GM13976 (cell line): Measurements from ENCODE around the gene OSBP2.
"Not testable (repeated sequence)": the region's sequence is repeated elsewhere in the genome, so short reads cannot be mapped to it uniquely, and the experiment has no call there.

ENCODE experiments used
- DNase-seq: peaks from one replicate; pipeline ENCODE4 v3.0.0; 2012; ENCODE audit warnings: low spot score
- in situ Hi-C: fragments of 300-500 bp; cut with MboI; formaldehyde crosslinking; loops from one replicate; pipeline ENCODE4 v1.12.0; 2022; ENCODE audit warnings: low sequenced_read_pairs, mixed read lengths, inconsistent platforms; ENCODE audit not compliant: unreplicated experiment
- TF ChIP-seq, protein P1 (sequence below): IDR thresholded peaks from 2 replicates; pipeline ENCODE4 v1.5.1; 2012; ENCODE audit warnings: borderline replicate concordance, mild to moderate bottlenecking; ENCODE audit not compliant: insufficient read depth; ENCODE audit errors: extremely low read depth, missing control alignments, control extremely low read depth

The OSBP2 gene

DNA sequence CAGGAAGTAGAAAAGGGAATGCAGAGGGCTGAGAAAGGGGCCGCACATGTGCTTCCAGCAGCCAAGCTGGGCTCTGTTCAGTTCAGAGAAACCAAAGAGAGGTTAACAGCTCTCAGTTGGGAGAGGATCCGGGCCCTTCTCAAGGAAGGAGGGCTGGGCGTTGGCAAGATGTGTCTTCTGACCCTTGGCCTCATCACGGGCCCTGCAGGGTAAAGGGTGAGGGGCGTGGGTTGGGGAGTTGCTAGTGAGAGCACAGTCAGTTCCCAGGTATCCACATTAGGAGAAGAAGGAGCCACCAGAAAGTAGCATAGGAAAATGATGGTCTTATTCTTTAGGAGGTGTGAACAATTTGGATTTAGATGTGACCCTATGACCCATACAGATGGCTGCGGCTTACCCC lies 73.0 kb downstream of the OSBP2 start:
- DNase-seq, result no peak
- in situ Hi-C loops, result loop anchor here (10.0 kb wide), 1 partner anchor 157 kb away; no protein-coding TSS in a partner anchor

DNA sequence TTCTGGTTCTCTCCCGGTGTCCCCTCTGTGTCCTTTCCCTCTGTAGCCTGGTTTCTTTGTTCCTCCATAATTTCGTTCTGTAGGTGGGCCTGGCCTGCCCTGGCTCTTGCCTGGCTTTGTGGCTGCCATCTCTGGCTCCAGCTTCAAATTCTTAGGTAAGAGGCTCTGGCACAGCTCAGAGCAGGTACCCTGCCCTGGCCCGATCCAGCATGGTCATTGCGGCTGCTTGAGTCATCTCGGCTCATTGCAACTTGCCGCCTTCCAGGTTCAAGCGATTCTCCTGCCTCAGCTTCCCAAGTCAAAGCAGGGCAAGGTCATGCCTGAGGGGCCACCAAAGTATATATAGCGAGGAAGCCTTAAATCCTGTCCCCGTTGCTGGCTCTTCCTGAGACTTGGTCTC lies 76.0 kb downstream of the OSBP2 start:
- in situ Hi-C loops, result no loop called here
- no peak for DNase-seq
- TF ChIP-seq, protein P1, sequence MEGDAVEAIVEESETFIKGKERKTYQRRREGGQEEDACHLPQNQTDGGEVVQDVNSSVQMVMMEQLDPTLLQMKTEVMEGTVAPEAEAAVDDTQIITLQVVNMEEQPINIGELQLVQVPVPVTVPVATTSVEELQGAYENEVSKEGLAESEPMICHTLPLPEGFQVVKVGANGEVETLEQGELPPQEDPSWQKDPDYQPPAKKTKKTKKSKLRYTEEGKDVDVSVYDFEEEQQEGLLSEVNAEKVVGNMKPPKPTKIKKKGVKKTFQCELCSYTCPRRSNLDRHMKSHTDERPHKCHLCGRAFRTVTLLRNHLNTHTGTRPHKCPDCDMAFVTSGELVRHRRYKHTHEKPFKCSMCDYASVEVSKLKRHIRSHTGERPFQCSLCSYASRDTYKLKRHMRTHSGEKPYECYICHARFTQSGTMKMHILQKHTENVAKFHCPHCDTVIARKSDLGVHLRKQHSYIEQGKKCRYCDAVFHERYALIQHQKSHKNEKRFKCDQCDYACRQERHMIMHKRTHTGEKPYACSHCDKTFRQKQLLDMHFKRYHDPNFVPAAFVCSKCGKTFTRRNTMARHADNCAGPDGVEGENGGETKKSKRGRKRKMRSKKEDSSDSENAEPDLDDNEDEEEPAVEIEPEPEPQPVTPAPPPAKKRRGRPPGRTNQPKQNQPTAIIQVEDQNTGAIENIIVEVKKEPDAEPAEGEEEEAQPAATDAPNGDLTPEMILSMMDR, result no peak

More for the DNA sequence above, 73.0 kb downstream of the OSBP2 start:
- TF ChIP-seq, protein P1, result no peak

DNA sequence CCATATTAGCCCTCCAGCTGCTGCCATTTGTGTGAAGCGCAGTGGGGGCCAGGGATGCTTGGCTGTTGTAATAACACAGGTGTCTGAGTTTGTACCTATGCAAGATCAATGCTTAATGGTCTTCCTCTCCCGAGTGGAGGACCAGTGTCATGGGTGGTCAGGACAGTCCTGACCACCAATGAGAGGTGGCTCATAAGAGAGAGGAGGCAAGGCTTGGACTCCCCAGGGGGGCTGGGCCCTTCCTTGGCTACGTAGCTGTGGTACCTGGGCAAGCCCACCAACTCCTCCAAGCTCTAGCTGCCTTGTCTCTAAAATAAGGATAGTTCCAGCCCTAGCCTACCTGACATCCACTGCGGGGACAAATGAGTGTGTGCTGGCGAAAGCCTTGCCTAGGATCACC lies 79.2 kb downstream of the OSBP2 start:
- in situ Hi-C loops, result no loop called here
- DNase-seq, result no peak
- TF ChIP-seq, protein P1, result no peak

DNA sequence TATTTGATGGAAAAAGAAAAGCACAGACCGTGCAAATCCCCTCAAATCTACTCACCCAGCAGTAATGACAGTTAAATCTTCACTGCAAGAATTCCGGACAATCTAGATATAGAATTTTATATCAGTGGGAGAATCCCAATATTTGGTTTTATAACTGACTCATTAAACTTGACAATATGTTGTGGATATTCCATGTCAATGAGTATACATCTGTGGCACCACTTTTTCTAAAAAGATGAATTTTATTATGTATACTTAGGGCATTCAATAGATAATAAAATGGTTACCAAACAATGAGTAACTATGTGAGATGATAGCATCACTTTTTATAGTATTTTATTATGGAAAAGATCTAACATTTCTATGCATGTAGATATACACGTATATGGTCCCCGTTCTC lies 79.9 kb downstream of the OSBP2 start:
- DNase-seq, result no peak
- TF ChIP-seq, protein P1, result no peak
- in situ Hi-C loops, result no loop called here

DNA sequence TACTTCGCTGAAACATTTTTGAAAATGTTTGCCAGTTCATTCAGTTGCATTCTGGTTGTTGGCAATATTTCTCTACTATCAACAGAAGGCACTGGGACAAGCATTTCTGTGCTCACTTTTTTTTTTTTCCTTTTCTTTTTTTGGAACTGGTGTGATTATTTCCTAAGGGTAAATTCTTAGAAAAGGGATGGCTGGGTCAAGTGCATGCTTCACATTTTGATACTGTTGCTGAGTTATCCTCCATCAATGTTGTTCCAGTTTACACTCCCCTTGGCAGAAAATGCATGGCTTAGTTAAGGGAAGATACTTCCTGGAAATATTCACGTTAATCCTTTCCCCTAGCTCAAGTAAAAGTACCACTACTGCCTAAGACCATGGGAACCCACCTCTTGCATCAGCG lies 81.8 kb downstream of the OSBP2 start:
- no peak for DNase-seq
- in situ Hi-C loops, result no loop called here
- TF ChIP-seq, protein P1, result no peak

DNA sequence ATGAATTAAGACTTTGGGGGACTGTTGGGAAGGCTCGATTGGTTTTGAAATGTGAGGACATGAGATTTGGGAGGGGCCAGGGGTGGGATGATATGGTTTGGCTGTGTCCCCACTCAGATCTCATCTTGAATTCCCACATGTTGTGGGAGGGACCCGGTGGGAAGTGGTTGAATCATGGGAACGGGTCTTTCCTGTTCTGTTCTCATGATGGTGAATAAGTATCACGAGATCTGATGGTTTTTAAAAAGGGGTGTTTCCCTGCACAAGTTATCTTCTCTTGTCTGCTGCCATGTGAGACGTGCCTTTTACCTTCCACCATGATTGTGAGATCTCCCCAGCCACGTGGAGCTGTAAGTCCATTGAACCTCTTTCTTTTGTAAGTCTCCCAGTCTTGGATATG lies 82.5 kb downstream of the OSBP2 start:
- DNase-seq, in situ Hi-C loops: not testable (repeated sequence)

DNA sequence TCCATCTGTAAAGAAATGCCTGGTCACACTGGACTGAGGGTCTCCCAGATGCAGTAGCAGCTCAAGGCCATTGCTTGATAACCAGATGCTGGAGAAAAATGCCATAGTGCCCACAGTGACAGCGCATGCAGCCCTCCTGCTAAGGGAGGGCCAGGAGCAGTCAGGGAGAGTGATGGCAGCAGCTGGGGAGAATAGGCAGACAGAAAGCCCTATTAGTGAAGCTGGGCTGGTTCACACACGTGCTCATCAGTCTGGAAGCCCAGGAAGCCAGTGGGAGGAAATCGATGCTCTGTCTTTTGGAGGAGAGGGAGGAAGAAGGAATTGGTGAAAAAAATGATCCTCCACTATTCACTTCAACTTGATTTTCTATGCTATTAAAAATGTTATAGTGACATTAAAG lies 82.9 kb downstream of the OSBP2 start:
- DNase-seq, result no peak
- in situ Hi-C loops, result no loop called here
- TF ChIP-seq, protein P1, result no peak
